Bronchial epithelial cell (primary cell): ENCODE measurements around the gene C19orf25. TPM values are rescaled to one million over a fixed set of nuclear protein-coding genes. Genes with fewer than 3 reads are reported as not detected.

ENCODE experiments used
- DNase-seq: peaks from one replicate; pipeline ENCODE4 v3.0.0-alpha.2; 2010; ENCODE audit warnings: low read depth
- FAIRE-seq: peaks from 2 replicates; lab custom pipeline; 2011; peaks lifted over from hg19 to GRCh38; lab: Jason Lieb, UNC
- H3K27me3 ChIP-seq: 2 replicates; pipeline ENCODE4 v1.5.1; 2011; ENCODE audit warnings: low read length; ENCODE audit not compliant: control insufficient read depth, insufficient read depth
- H3K36me3 ChIP-seq: 2 replicates; pipeline ENCODE4 v1.5.1; 2011; ENCODE audit warnings: low read length; ENCODE audit not compliant: control insufficient read depth, insufficient read depth
- H3K4me3 ChIP-seq: 2 replicates; pipeline ENCODE4 v1.5.1; 2011; ENCODE audit warnings: mild to moderate bottlenecking, low read depth, low read length, control low read depth
- total RNA-seq: library from RNA; depleted of rRNA; stranded (reverse); fragments of >200 nt; gene quantifications from 2 replicates; pipeline ENCODE4 v1.2.1, GENCODE V29; 2014
- TF ChIP-seq, protein P1 (sequence below): IDR thresholded peaks from 2 replicates; pipeline ENCODE4 v1.5.1; 2011; ENCODE audit warnings: mild to moderate bottlenecking, moderate library complexity, low read length, control low read depth, inconsistent platforms; ENCODE audit not compliant: insufficient read depth, severe bottlenecking

Gene C19orf25
- total RNA-seq, 1 donor from 2014 or later = 24.7 TPM

GRCh38 chr19:1466018-1466460 is 13.0 kb downstream of the C19orf25 start:
- no peak for FAIRE-seq
- no peak overlapping the region for H3K4me3 ChIP-seq

GRCh38 chr19:1465191-1466016 is 13.6 kb downstream of the C19orf25 start:
- TF ChIP-seq, protein P1, sequence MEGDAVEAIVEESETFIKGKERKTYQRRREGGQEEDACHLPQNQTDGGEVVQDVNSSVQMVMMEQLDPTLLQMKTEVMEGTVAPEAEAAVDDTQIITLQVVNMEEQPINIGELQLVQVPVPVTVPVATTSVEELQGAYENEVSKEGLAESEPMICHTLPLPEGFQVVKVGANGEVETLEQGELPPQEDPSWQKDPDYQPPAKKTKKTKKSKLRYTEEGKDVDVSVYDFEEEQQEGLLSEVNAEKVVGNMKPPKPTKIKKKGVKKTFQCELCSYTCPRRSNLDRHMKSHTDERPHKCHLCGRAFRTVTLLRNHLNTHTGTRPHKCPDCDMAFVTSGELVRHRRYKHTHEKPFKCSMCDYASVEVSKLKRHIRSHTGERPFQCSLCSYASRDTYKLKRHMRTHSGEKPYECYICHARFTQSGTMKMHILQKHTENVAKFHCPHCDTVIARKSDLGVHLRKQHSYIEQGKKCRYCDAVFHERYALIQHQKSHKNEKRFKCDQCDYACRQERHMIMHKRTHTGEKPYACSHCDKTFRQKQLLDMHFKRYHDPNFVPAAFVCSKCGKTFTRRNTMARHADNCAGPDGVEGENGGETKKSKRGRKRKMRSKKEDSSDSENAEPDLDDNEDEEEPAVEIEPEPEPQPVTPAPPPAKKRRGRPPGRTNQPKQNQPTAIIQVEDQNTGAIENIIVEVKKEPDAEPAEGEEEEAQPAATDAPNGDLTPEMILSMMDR = peak; percentile 70
- peaks cover 10% of the 10 kb centered on the region for H3K27me3 ChIP-seq
- peak; percentile 42 for DNase-seq
- H3K36me3 ChIP-seq = peaks cover 4% of the 10 kb centered on the region
- no peak overlapping the region for H3K4me3 ChIP-seq
- FAIRE-seq = no peak

More at GRCh38 chr19:1466018-1466460, 13.0 kb downstream of the C19orf25 start:
- TF ChIP-seq, protein P1 = no peak
- H3K36me3 ChIP-seq = peaks cover 1% of the 10 kb centered on the region
- peaks cover 10% of the 10 kb centered on the region for H3K27me3 ChIP-seq
- no peak for DNase-seq

DNA sequence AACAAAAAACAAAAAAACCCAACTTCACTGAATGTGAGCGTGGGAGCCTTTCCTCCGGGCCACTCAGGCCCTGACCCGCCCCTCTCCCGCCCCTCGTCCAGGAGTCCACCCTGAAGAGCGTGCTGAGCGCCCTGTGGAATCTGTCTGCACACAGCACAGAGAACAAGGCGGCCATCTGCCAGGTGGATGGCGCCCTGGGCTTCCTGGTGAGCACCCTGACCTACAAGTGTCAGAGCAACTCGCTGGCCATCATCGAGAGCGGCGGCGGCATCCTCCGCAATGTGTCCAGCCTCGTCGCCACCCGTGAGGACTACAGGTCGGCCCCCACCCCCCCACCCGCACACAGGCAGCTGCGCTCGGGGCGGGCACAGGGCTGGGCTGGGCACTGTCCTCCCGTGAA is 17.2 kb downstream of the C19orf25 start:
- TF ChIP-seq, protein P1 = no peak
- DNase-seq (no peak), FAIRE-seq (no peak)
- peaks cover 7% of the 10 kb centered on the region for H3K27me3 ChIP-seq
- no peak overlapping the region for H3K4me3 ChIP-seq
- peaks cover 4% of the 10 kb centered on the region for H3K36me3 ChIP-seq

GRCh38 chr19:1460033-1460995 is 18.7 kb downstream of the C19orf25 start:
- Histone ChIP-seq H3K27me3 (peaks cover 1% of the 10 kb centered on the region), H3K4me3 (no peak overlapping the region), H3K36me3 (peaks cover 4% of the 10 kb centered on the region)
- no peak for DNase-seq
- no peak for FAIRE-seq
- TF ChIP-seq, protein P1 = no peak

DNA sequence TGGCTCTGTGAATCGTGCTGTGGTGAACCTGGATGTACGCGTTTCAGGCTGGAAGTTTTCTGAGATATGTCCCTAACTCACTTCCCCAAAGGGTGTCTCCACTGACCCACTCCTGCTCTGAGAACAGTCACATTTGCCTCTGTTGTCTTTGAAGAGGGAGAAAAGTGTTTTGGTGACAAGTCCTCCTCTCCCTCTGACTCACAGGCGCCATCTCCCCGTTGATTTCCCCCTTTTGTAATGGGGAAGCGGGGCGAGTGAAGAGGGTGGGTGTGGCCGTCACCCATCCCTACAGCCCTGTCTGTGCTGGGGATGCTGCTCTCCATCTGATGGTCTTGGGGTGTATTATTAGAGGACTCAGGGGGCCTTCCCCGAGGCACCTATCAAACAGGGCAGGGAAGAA is 19.5 kb downstream of the C19orf25 start:
- Histone ChIP-seq H3K4me3 (no peak overlapping the region), H3K36me3 (peaks cover 4% of the 10 kb centered on the region), H3K27me3 (peaks cover 1% of the 10 kb centered on the region)
- TF ChIP-seq, protein P1 = no peak
- no peak for FAIRE-seq
- no peak for DNase-seq
